Measurements from ENCODE around the gene CSNK2B.

GRCh38 chr6:31687321-31687720 is 21.4 kb downstream of the CSNK2B start:
- no peak for TF ChIP-seq POLR2AphosphoS5 (IDR thresholded peaks at IDR 0.05; ENCODE audit: low read depth, low read length)
- no peak for TF ChIP-seq TAF1 (IDR thresholded peaks at IDR 0.05; ENCODE audit: borderline replicate concordance, low read depth, low read length)

Measured in GM12892 (cell line).